Coronary artery (tissue), 2 donors: ENCODE measurements around the gene ZNF775.
A peak's percentile ranks its signal among the peaks of the same experiment; 100 is the strongest.

Experiments
- DNase-seq: peaks from one replicate; pipeline ENCODE4 v3.0.0-alpha.2; 2017; ENCODE audit warnings: low spot score
- H3K27ac ChIP-seq, 2 donors: fragments of 200-600 bp; sonication (generic); one replicate each; pipeline ENCODE4 v1.5.1; 2016 to 2019
- H3K4me3 ChIP-seq: fragments of 200-600 bp; sonication (generic); 2 replicates; pipeline ENCODE4 v1.5.1; 2016; ENCODE audit warnings: mild to moderate bottlenecking, moderate library complexity
- CTCF ChIP-seq: fragments of 200-600 bp; sonication (generic); IDR thresholded peaks from one replicate; pipeline ENCODE4 v1.5.1; 2019; ENCODE audit warnings: antibody characterized with exemption

Gene ZNF775

DNA sequence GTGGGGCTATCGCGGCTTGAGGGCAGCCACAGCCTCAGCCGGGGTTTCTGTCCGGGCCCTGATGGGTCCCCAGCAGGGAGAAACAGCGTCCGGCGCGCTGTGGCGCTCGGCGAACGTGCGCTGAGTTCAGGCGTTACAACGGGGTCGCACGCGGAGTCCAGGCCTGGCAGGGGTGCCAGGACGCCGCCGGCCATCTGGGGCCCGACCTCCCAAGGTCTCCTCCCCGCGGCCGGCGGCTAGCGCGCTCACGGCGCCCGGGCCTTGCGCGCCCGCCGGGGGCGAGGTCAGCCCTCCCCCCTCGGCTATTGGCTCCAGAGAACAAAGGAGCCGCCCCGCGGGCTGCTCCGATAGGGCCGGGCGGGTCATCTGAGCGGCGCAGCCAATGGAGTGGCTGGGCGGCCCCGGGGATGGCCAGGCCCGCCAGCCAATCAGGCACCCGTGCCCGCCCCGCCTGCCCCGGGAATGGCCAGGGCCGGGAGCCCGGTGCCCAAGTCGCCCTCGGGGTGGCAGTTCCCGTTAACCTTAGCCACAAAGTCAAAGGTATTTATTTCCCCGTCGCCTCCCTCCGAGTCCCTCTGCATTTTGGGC, at the start of gene ZNF775:
Gene ZNF775, plus strand, starts transcription at position 478 of the 588 bp plus-strand sequence. CDS start 9,141 bp downstream, outside the sequence.
- Histone ChIP-seq H3K27ac (peak within 1 kb of the TSS; percentile 81 to 95), H3K4me3 (peak within 1 kb of the TSS; percentile 97)
- TF ChIP-seq CTCF, result no peak
- peak; percentile 97 for DNase-seq

DNA sequence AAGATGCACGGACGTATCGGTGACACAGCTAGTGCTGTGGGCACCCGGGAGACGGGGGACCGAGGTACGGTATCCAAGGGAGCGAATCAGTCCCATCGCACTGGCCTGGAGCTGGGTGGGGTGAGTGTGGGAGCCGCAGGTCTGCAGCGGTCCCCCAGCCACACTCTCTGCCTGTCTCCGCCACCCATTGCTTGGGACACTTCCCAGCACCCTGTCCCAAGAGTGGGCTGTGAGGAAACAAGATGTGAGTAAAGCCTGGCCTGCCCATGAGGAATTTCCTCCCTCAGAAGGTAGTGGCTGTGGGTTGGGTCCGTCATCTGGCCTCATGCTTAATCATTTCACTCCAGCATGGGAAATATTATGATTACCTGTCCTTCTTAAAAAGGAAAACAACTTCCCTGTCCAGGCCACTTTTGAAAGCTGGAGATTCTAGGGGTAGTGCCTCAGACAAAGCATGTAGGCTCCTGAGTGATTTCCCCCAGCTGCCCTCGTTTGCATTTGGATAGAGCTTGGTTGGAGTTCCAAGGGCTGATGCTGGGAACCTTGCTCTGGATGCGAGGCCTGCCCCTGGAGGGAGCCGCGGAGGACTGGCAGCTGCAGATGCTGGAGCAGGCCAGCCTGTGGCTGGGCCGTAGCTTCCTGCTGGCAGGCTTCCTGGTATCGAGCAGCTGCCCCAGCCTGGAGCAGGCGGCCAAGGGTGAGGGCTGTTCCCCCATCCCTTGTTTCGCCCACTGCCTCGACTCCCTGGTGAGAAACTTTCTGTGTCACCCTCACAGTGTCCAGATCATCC, 49.6 kb upstream of the ZNF775 start:
- TF ChIP-seq CTCF, result no peak
- Histone ChIP-seq H3K27ac (no peak overlapping the region), H3K4me3 (no peak overlapping the region)
- DNase-seq, result no peak

DNA sequence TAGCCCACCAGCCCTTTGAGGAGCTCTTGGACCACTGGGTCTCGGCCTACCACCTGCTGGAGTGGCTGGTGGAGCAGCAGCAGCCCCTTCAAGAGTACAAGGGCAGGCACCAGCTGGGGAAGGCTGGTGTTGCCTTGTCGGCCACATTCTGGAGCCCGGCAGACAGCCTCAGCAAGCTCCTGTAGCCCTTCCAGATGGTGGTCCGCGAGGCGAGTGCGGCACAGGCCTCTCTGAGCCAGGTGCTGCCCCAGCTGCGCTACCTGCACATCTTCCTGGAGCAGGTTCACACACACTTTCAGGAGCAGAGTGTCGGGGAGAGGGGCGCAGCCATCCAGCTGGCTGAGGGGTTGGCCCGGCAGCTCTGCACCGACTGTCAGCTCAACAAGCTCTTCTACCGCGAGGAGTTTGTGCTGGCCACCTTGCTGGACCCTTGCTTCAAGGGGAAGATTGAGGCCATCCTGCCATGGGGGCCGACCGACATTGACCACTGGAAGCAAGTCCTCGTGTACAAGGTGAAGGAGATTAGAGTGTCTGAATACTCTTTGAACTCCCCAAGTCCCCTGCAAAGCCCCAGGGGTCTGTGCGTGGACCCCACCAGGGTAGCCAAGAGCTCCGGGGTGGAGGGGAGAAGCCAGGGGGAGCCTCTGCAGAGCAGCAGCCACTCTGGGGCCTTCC, 48.8 kb upstream of the ZNF775 start:
- TF ChIP-seq CTCF, result no peak
- Histone ChIP-seq H3K4me3 (no peak overlapping the region), H3K27ac (no peak overlapping the region)
- DNase-seq, result no peak

DNA sequence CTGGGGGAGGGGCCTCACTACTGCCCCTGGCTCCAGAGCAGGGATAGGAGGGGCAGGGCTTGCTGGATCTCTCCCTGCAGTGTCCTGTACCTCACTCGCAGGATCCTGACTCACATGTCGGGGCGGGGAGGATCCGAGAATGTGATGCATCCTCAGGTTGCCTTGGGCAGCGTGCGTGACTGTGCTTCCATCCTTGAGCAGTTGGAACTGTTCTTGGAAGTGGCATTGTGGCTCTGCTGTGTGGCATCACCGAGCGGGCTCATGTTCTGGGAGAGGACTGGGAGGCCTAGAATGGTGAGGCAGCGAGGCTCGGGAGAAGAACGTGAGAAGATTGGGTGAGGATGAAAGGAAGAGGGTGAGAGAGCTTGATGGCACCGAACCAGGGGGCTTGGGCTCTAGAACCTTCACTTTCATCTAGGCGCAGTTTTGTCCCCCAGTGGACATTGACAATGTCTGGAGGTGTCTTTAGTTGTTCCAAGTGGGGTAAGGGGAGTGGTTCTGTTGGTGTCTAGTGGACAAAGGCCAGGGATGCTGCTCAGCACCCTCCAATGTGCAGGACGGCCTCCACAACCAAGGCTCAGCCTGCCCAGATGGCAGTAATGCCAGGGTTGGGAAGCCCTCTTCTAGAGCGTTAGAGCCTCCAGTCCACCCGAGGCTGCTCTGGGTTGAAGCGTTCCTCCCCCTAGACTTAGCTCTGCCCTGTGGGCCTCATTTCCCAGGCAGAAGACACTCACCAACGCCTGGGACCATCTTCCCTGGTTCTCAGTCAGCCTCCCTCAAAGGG, 46.1 kb upstream of the ZNF775 start:
- Histone ChIP-seq H3K4me3 (no peak overlapping the region), H3K27ac (no peak overlapping the region)
- DNase-seq, result no peak
- TF ChIP-seq CTCF, result no peak

GRCh38 chr7:150333659-150334058, 45.5 kb upstream of the ZNF775 start:
- Histone ChIP-seq H3K27ac (no peak overlapping the region), H3K4me3 (no peak overlapping the region)
- no peak for TF ChIP-seq CTCF
- no peak for DNase-seq

- TF ChIP-seq CTCF, result no peak
- no peak for DNase-seq
- no peak overlapping the region for H3K4me3 ChIP-seq
- H3K27ac ChIP-seq, result no peak overlapping the region
Measured at GRCh38 chr7:150334108-150334507, 45.0 kb upstream of the ZNF775 start.
